Thoracic aorta (tissue), 2 donors: Measurements from ENCODE around the gene SGSM2. TPM values are rescaled to one million over a fixed set of nuclear protein-coding genes. Genes with fewer than 3 reads are reported as not detected.

Experiments
- ATAC-seq: fragments of 150-250 bp; one replicate; pipeline ENCODE4 v1.8.0; 2017; ENCODE audit warnings: low read depth; ENCODE audit not compliant: insufficient number of reproducible peaks, low FRiP score
- DNase-seq: peaks from one replicate; pipeline ENCODE4 v3.0.0-alpha.2; 2020; ENCODE audit warnings: low spot score
- H3K27ac ChIP-seq, 2 donors: fragments of 200-600 bp; sonication (generic); 1 replicate in 1 of 2; 2 replicates in 1 of 2; pipeline ENCODE4 v1.5.1; 2016; ENCODE audit warnings: mild to moderate bottlenecking in 2 of 2, moderate library complexity in 2 of 2
- H3K27me3 ChIP-seq: fragments of 200-600 bp; sonication (generic); replicated peaks from 2 replicates; pipeline ENCODE4 v1.6.0; 2016; ENCODE audit warnings: mild to moderate bottlenecking; ENCODE audit not compliant: insufficient read depth
- H3K36me3 ChIP-seq: fragments of 200-600 bp; sonication (generic); one replicate; pipeline ENCODE4 v1.5.1; 2016
- H3K4me1 ChIP-seq, 2 donors: fragments of 200-600 bp; sonication (generic); 1 replicate in 1 of 2; 2 replicates in 1 of 2; pipeline versions ENCODE4 v1.5.1 to v1.6.0; 2016; ENCODE audit warnings: low read depth in 2 of 2, mild to moderate bottlenecking in 1 of 2; ENCODE audit not compliant: control insufficient read depth in 1 of 2
- H3K4me3 ChIP-seq: fragments of 200-600 bp; sonication (generic); 2 replicates; pipeline ENCODE4 v1.5.1; 2016; ENCODE audit warnings: mild to moderate bottlenecking
- H3K9me3 ChIP-seq: fragments of 200-600 bp; sonication (generic); 2 replicates; pipeline ENCODE4 v1.5.1; 2016
- CTCF ChIP-seq: fragments of 200-600 bp; sonication (generic); IDR thresholded peaks from one replicate; pipeline ENCODE4 v1.5.1; 2019; ENCODE audit warnings: antibody characterized with exemption
- total RNA-seq, 2 donors: library from RNA; depleted of rRNA; stranded (reverse); fragments of >200 nt; gene quantifications; one replicate each; pipeline versions ENCODE4 v1.1.0 to v1.2.3, GENCODE V29; 2016

SGSM2 gene
- total RNA-seq, 2 donors from 2014 or later, result 58.1 to 70.3 TPM

DNA sequence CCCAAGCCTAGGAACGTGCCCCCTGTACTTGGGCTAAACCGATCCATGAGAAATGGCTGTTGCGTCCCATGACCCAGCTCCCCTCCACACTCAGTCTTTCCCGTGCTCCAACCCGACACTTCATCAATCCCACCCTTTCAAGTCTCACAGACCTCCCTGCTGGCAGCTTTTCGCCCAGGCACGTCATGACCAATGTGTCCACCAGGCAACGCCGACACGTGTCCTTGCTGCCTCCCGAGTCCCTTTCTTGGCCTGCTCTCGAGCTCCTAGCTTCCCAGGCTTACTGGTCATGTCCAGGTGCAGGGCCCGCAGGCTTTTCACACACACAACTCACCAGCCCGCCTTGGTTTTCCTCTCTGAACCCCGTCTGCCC is 51.4 kb downstream of the SGSM2 start:
- ATAC-seq (no peak), DNase-seq (no peak)
- no peak for TF ChIP-seq CTCF
- Histone ChIP-seq H3K9me3 (no peaks in the 10 kb centered on the region), H3K27ac (no peak overlapping the region), H3K36me3 (peaks cover 24% of the 10 kb centered on the region), H3K27me3 (no peaks in the 10 kb centered on the region), H3K4me3 (no peak overlapping the region), H3K4me1 (peaks cover 15 to 29% of the 10 kb centered on the region in 2 donors)

- Histone ChIP-seq H3K4me3 (no peak overlapping the region), H3K36me3 (peaks cover 23% of the 10 kb centered on the region), H3K9me3 (no peaks in the 10 kb centered on the region), H3K27ac (no peak overlapping the region), H3K27me3 (no peaks in the 10 kb centered on the region), H3K4me1 (peaks cover 27 to 43% of the 10 kb centered on the region in 2 donors)
- TF ChIP-seq CTCF, result no peak
- ATAC-seq (no peak), DNase-seq (no peak)
Measured at GRCh38 chr17:2390199-2390836, 53.0 kb downstream of the SGSM2 start.

GRCh38 chr17:2391597-2392251 is 54.4 kb downstream of the SGSM2 start:
- no peaks in the 10 kb centered on the region for H3K27me3 ChIP-seq
- peaks cover 38 to 57% of the 10 kb centered on the region in 2 donors for H3K4me1 ChIP-seq
- no peaks in the 10 kb centered on the region for H3K9me3 ChIP-seq
- DNase-seq (no peak), ATAC-seq (no peak)
- peak overlapping the region; percentile 59 to 99 for H3K27ac ChIP-seq
- no peak for TF ChIP-seq CTCF
- H3K4me3 ChIP-seq, result peak overlapping the region; percentile 92
- peaks cover 12% of the 10 kb centered on the region for H3K36me3 ChIP-seq

- Histone ChIP-seq H3K36me3 (peaks cover 4% of the 10 kb centered on the region), H3K4me3 (peak overlapping the region; percentile 92), H3K4me1 (peaks cover 44 to 63% of the 10 kb centered on the region in 2 donors), H3K27me3 (no peaks in the 10 kb centered on the region), H3K27ac (peak overlapping the region; percentile 93 to 99), H3K9me3 (no peaks in the 10 kb centered on the region)
- peak; percentile 82 for DNase-seq
- ATAC-seq, result peak; percentile 54
- no peak for TF ChIP-seq CTCF
Measured at GRCh38 chr17:2392252-2393173, 55.2 kb downstream of the SGSM2 start.
